D721Med (cell line): ENCODE results near the gene GNB2.

Source experiments
- DNase-seq: peaks from one replicate; pipeline ENCODE4 v3.0.0; 2011; ENCODE audit warnings: low spot score; ENCODE audit not compliant: insufficient read length
- FAIRE-seq: peaks from 2 replicates; lab custom pipeline; 2011; peaks lifted over from hg19 to GRCh38; lab: Jason Lieb, UNC
- CTCF ChIP-seq: IDR thresholded peaks from 2 replicates; pipeline ENCODE4 v1.5.1; 2012; ENCODE audit warnings: mild to moderate bottlenecking, control low read depth; ENCODE audit not compliant: insufficient read depth; ENCODE audit errors: missing control alignments

Gene GNB2

GRCh38 chr7:100684534-100685042, 11.0 kb downstream of the GNB2 start:
- no peak for TF ChIP-seq CTCF
- no peak for FAIRE-seq
- DNase-seq = peak; percentile 3

DNA sequence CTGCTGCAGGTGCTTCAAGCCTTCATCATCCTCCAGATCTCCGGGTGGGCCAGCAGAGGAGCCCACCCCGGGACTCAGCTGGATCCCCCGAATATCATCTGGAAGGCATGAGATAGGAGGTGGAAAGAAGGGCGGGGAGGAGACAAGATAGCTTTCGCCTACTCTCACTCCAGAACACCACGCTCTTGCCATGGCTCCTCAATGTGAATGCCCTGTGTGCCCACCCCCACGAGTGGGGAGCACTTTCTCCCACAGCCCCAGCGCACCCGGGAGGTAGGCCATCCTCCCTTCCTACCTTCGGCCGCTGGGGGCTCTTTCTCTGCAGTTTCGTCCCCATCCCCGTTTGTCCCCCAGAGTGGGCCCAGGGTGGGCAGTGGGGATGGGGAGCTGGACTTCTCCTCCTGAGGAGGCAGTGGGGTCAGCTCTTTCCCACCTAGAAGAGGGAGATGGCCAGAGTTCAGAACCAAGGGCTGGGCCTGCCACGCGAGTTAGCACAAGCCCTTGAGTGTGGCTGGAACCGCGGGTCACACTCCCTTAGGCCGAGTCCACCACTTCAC, 11.6 kb downstream of the GNB2 start:
- no peak for TF ChIP-seq CTCF
- FAIRE-seq = no peak
- peak; percentile 12 for DNase-seq

- no peak for FAIRE-seq
- peak; percentile 10 for DNase-seq
- TF ChIP-seq CTCF = no peak
Observed at GRCh38 chr7:100685631-100686145, 12.1 kb downstream of the GNB2 start.

GRCh38 chr7:100686201-100686821, 12.8 kb downstream of the GNB2 start:
- TF ChIP-seq CTCF = no peak
- FAIRE-seq (no peak), DNase-seq (peak; percentile 11)

- no peak for TF ChIP-seq CTCF
- DNase-seq (peak; percentile 1), FAIRE-seq (no peak)
Observed at GRCh38 chr7:100686822-100687211, 13.3 kb downstream of the GNB2 start.

- FAIRE-seq (no peak), DNase-seq (peak; percentile 1)
- no peak for TF ChIP-seq CTCF
Observed at GRCh38 chr7:100687261-100687660, 13.7 kb downstream of the GNB2 start.
